GM12878 (cell line): ENCODE measurements around the gene PPA1. TPM values are rescaled to one million over a fixed set of nuclear protein-coding genes. Genes with fewer than 3 reads are reported as not detected.
"Not testable (repeated sequence)": the region's sequence is repeated elsewhere in the genome, so short reads cannot be mapped to it uniquely, and the experiment has no call there.

Experiments
- ATAC-seq: fragments of 200-7000 bp; cut with Tn5 transposase; 3 replicates; pipeline ENCODE4 v1.9.1; 2020; ENCODE audit warnings: mild to moderate bottlenecking, moderate library complexity
- BruUV-seq: library from RNA; stranded (reverse); fragments of 400-500 nt; replicated peaks from 2 replicates; lab custom pipeline; 2021; lab: Mats Ljungman, UMichigan
- CTCF ChIA-PET: fragments of 300-600 bp; sonication (Branson Sonifier 250); formaldehyde crosslinking; extraction: SDS; loops from one replicate; lab custom pipeline; 2021; ENCODE audit warnings: inconsistent platforms; lab: Yijun Ruan, JAX
- POLR2A ChIA-PET: fragments of 350-600 bp; formaldehyde crosslinking; extraction: SDS; loops from one replicate; lab custom pipeline; 2021; ENCODE audit warnings: inconsistent platforms; lab: Charles Lee
- RAD21 ChIA-PET: fragments of 300-600 bp; sonication (Branson Sonifier 250); formaldehyde crosslinking; loops from one replicate; lab custom pipeline; 2023; ENCODE audit warnings: antibody characterized with exemption; ENCODE audit not compliant: unreplicated experiment; lab: Charles Lee
- SMC1A ChIA-PET: fragments of 300-600 bp; sonication (Branson Sonifier 250); formaldehyde crosslinking; loops from one replicate; lab custom pipeline; 2023; ENCODE audit not compliant: unreplicated experiment, uncharacterized antibody; lab: Charles Lee
- DNase-seq: peaks from one replicate; pipeline ENCODE4 v3.0.0-alpha.2; 2011; ENCODE audit warnings: low read depth, low spot score
- FAIRE-seq: peaks from 3 replicates; lab custom pipeline; 2011; peaks lifted over from hg19 to GRCh38; lab: Jason Lieb, UNC
- H2AFZ ChIP-seq: 2 replicates; pipeline ENCODE4 v1.6.0; 2011; ENCODE audit warnings: low read depth, low read length, control low read depth; ENCODE audit not compliant: control insufficient read depth
- H3K27ac ChIP-seq: 2 replicates; pipeline ENCODE4 v1.5.1; 2011; ENCODE audit warnings: control low read depth; ENCODE audit not compliant: control insufficient read depth, insufficient read depth
- H3K27me3 ChIP-seq, 2 experiments: replicated peaks in 1 of 2; 2 replicates each; pipeline versions ENCODE4 v1.6.0 to v1.6.1; 2011; ENCODE audit warnings: low read length in 1 of 2; ENCODE audit not compliant: control insufficient read depth in 2 of 2, insufficient read depth in 2 of 2
- H3K36me3 ChIP-seq, 2 experiments: 2 replicates each; pipeline ENCODE4 v1.5.1; 2011; ENCODE audit warnings: low read length in 1 of 2; ENCODE audit not compliant: control insufficient read depth in 2 of 2, insufficient read depth in 2 of 2
- H3K4me1 ChIP-seq: 2 replicates; pipeline ENCODE4 v1.6.1; 2011; ENCODE audit warnings: mild to moderate bottlenecking, low read length, moderate library complexity, mixed read lengths; ENCODE audit not compliant: control insufficient read depth, insufficient read depth
- H3K4me2 ChIP-seq: 2 replicates; pipeline ENCODE4 v1.6.0; 2011; ENCODE audit warnings: control low read depth; ENCODE audit not compliant: control insufficient read depth, insufficient read depth
- H3K4me3 ChIP-seq: fragments of 200-600 bp; sonication (generic); 2 replicates; pipeline ENCODE4 v1.5.1; 2016
- H3K79me2 ChIP-seq: 2 replicates; pipeline ENCODE4 v1.6.0; 2011; ENCODE audit warnings: low read length; ENCODE audit not compliant: control insufficient read depth, insufficient read depth
- H3K9ac ChIP-seq: 2 replicates; pipeline ENCODE4 v1.8.0; 2011; ENCODE audit warnings: low read length, control low read depth, mixed read lengths; ENCODE audit not compliant: control insufficient read depth, insufficient read depth
- H3K9me3 ChIP-seq: replicated peaks from 3 replicates; pipeline ENCODE4 v1.5.1; 2011; ENCODE audit warnings: mild to moderate bottlenecking, low read length; ENCODE audit not compliant: control insufficient read depth, insufficient read depth
- H4K20me1 ChIP-seq: 2 replicates; pipeline ENCODE4 v1.6.0; 2011; ENCODE audit not compliant: control insufficient read depth, insufficient read depth
- DPF2 ChIP-seq: fragments of 450-650 bp; IDR thresholded peaks from 2 replicates; pipeline ENCODE4 v1.6.1; 2017; ENCODE audit warnings: mild to moderate bottlenecking
- MEF2B ChIP-seq: fragments of 450-650 bp; IDR thresholded peaks from 2 replicates; pipeline ENCODE4 v1.6.1; 2018; ENCODE audit warnings: mild to moderate bottlenecking, moderate library complexity; ENCODE audit not compliant: partially characterized antibody, poor library complexity, severe bottlenecking
- WGBS: methylation state at CpG from one replicate; pipeline ENCODE4 v1.1.6; 2016; ENCODE audit warnings: low lambda C conversion rate; ENCODE audit not compliant: insufficient replicate concordance, insufficient coverage; ENCODE audit errors: missing lambda C conversion rate; 5-methylcytosine and 5-hydroxymethylcytosine counted together
- in situ Hi-C: fragments of 300-500 bp; cut with MboI; formaldehyde crosslinking; loops from 9 replicates; pipeline ENCODE4 v1.14.3; 2018; ENCODE audit warnings: mixed read lengths
- intact Hi-C: fragments of 100-400 bp; cut with micrococcal nuclease; formaldehyde crosslinking; loops from one replicate; pipeline ENCODE4 v1.14.2; 2022; ENCODE audit not compliant: unreplicated experiment
- polyA plus RNA-seq, 11 experiments: library from polyadenylated mRNA; depleted of rRNA in 4 of 11; unstranded in 6 of 11; stranded (reverse) in 5 of 11; fragments of >200 nt; fragmentation: Nextera tagmentation in 4 of 11; fragmentation: Illumina TruSeq in 1 of 11; extraction: Ambion mirVana in 4 of 11; extraction: Trizol in 1 of 11; gene quantifications; 1 replicate in 1 of 11; 2 replicates in 10 of 11; pipeline versions ENCODE4 v1.2.1 to v1.2.3, GENCODE V29; 2011 to 2016; ENCODE audit warnings: inconsistent platforms in 2 of 11, missing spikeins in 2 of 11, low read depth in 1 of 11
- total RNA-seq, 4 experiments: library from RNA; depleted of rRNA in 3 of 4; stranded (reverse); fragments of >200 nt in 3 of 4; fragmentation: Illumina TruSeq in 1 of 4; extraction: Trizol in 1 of 4; gene quantifications; 2 replicates each; pipeline versions ENCODE4 v1.2.1 to v1.2.3, GENCODE V29; 2013 to 2021
- TF ChIP-seq, protein P1 (sequence below): IDR thresholded peaks from 2 replicates; pipeline ENCODE4 v1.6.1; 2012; ENCODE audit warnings: low read depth, low read length, improper control_type of control experiment
- TF ChIP-seq, protein P2 (sequence below): fragments of 450-650 bp; IDR thresholded peaks from 2 replicates; pipeline ENCODE4 v1.6.1; 2017; ENCODE audit warnings: low read depth, mild to moderate bottlenecking, moderate library complexity
- TF ChIP-seq, protein P3 (sequence below): fragments of 450-650 bp; IDR thresholded peaks from 2 replicates; pipeline ENCODE4 v1.6.1; 2016; ENCODE audit warnings: mild to moderate bottlenecking, moderate library complexity, borderline replicate concordance

PPA1 gene
- total and polyA plus RNA-seq, 10 of the 15 experiments (the other 5 are each of a cell fraction or from before 2014, with no cell fraction given): 224 to 452 (median 346) TPM

DNA sequence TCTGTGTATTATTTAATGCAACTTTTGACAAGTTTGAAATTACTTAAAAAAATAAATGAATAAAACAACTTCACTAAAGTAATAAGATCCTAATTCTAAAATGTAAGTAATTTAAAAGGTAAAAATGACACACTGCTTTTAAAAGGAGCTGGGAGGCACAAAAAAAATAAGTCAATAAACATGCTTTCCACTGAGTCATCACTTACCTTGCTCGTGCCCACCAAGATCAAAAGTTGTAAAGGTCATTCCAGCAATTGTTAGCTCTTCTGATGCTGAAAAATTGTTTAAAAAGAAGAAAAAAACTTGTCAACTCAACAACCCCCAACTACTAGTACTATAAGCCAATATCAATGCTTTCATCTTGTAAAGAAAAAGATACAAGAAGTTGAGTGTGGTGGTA is 72.4 kb downstream of the PPA1 start (continued):
- TF ChIP-seq MEF2B (no peak), DPF2 (no peak)
- TF ChIP-seq, protein P1, sequence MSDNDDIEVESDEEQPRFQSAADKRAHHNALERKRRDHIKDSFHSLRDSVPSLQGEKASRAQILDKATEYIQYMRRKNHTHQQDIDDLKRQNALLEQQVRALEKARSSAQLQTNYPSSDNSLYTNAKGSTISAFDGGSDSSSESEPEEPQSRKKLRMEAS: no peak
- TF ChIP-seq, protein P2, sequence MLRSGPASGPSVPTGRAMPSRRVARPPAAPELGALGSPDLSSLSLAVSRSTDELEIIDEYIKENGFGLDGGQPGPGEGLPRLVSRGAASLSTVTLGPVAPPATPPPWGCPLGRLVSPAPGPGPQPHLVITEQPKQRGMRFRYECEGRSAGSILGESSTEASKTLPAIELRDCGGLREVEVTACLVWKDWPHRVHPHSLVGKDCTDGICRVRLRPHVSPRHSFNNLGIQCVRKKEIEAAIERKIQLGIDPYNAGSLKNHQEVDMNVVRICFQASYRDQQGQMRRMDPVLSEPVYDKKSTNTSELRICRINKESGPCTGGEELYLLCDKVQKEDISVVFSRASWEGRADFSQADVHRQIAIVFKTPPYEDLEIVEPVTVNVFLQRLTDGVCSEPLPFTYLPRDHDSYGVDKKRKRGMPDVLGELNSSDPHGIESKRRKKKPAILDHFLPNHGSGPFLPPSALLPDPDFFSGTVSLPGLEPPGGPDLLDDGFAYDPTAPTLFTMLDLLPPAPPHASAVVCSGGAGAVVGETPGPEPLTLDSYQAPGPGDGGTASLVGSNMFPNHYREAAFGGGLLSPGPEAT: no peak
- TF ChIP-seq, protein P3, sequence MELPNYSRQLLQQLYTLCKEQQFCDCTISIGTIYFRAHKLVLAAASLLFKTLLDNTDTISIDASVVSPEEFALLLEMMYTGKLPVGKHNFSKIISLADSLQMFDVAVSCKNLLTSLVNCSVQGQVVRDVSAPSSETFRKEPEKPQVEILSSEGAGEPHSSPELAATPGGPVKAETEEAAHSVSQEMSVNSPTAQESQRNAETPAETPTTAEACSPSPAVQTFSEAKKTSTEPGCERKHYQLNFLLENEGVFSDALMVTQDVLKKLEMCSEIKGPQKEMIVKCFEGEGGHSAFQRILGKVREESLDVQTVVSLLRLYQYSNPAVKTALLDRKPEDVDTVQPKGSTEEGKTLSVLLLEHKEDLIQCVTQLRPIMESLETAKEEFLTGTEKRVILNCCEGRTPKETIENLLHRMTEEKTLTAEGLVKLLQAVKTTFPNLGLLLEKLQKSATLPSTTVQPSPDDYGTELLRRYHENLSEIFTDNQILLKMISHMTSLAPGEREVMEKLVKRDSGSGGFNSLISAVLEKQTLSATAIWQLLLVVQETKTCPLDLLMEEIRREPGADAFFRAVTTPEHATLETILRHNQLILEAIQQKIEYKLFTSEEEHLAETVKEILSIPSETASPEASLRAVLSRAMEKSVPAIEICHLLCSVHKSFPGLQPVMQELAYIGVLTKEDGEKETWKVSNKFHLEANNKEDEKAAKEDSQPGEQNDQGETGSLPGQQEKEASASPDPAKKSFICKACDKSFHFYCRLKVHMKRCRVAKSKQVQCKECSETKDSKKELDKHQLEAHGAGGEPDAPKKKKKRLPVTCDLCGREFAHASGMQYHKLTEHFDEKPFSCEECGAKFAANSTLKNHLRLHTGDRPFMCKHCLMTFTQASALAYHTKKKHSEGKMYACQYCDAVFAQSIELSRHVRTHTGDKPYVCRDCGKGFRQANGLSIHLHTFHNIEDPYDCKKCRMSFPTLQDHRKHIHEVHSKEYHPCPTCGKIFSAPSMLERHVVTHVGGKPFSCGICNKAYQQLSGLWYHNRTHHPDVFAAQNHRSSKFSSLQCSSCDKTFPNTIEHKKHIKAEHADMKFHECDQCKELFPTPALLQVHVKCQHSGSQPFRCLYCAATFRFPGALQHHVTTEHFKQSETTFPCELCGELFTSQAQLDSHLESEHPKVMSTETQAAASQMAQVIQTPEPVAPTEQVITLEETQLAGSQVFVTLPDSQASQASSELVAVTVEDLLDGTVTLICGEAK: no peak

DNA sequence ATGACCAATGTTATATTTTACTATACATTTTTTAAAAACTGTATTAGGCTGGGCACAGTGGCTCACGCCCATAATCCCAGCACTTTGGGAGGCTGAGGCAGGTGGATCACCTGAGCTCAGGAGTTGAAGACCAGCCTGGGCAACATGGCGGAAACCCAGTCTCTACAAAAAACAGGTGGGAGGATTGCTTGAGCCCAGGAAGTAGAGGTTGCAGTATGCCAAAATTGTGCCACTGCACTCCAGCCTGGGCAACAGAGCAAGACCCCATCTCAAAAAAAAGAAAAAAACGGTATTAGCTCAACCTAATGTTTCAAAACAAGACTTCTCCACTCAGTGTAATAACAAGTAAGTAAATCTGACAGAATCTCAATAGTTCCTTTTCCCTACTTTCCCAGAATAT is 73.9 kb downstream of the PPA1 start:
- ChIA-PET CTCF (interaction anchor here (2.7 kb wide), 1 partner anchor 13 kb away, joined by 14 read pairs; the partner anchor contains the start of gene TYSND1), SMC1A (interaction anchor here (1.0 to 1.1 kb wide), 4 partner anchors 8 to 64 kb away, joined by 3 to 6 read pairs (median 4); partner anchors contain the start of gene TYSND1), POLR2A (interaction anchor here (1.6 kb wide), 1 partner anchor 10 kb away, joined by 4 read pairs; no protein-coding TSS in a partner anchor)
- H3K9me3 ChIP-seq, H3K4me2 ChIP-seq, BruUV-seq, ATAC-seq, H3K27me3 ChIP-seq, intact Hi-C loops, DNase-seq, H3K4me3 ChIP-seq, in situ Hi-C loops, H3K27ac ChIP-seq, H4K20me1 ChIP-seq, H2AFZ ChIP-seq, H3K9ac ChIP-seq, RAD21 ChIA-PET, FAIRE-seq: not testable (repeated sequence)
- peaks cover 7 to 26% of the 10 kb centered on the region in 2 experiments for H3K36me3 ChIP-seq
- WGBS: 100% methylated on average over 3 of the region's 3 CpGs
- peaks cover 18% of the 10 kb centered on the region for H3K4me1 ChIP-seq
- H3K79me2 ChIP-seq: peaks cover 45% of the 10 kb centered on the region
